Colonic mucosa (tissue), 4 donors: ENCODE results near the gene AKNA. TPM values are rescaled to one million over a fixed set of nuclear protein-coding genes. Genes with fewer than 3 reads are reported as not detected.

Experiments
- DNase-seq: peaks from one replicate; pipeline ENCODE4 v3.0.0-alpha.2; 2020
- H3K27ac ChIP-seq: fragments of 200-600 bp; one replicate; pipeline ENCODE4 v1.8.0; 2021
- H3K27me3 ChIP-seq: fragments of 200-600 bp; one replicate; pipeline ENCODE4 v1.8.0; 2021
- H3K36me3 ChIP-seq: fragments of 200-600 bp; one replicate; pipeline ENCODE4 v1.8.0; 2021
- H3K4me1 ChIP-seq: fragments of 200-600 bp; one replicate; pipeline ENCODE4 v1.8.0; 2021; ENCODE audit warnings: mild to moderate bottlenecking
- H3K4me3 ChIP-seq: fragments of 200-600 bp; one replicate; pipeline ENCODE4 v1.8.0; 2021
- H3K9ac ChIP-seq, 2 donors: one replicate each; pipeline ENCODE4 v1.7.0; 2013; ENCODE audit warnings: control low read depth in 2 of 2, low read depth in 2 of 2, low read length in 2 of 2
- H3K9me3 ChIP-seq: fragments of 200-600 bp; one replicate; pipeline ENCODE4 v1.8.0; 2021
- intact Hi-C: fragments of 100-400 bp; cut with DNase I; formaldehyde crosslinking; loops from one replicate; pipeline ENCODE4 v1.14.1; 2022
- total RNA-seq, 2 donors: library from RNA; stranded (reverse); fragmentation: NEBNext Ultra II Directional in 1 of 2; extraction: Animal tissue kit (Norgen Biotek cat#: 25700) in 1 of 2; gene quantifications; one replicate each; pipeline ENCODE4 v1.2.1, GENCODE V29; 2021
- TF ChIP-seq, protein P1 (sequence below): fragments of 200-600 bp; IDR thresholded peaks from one replicate; pipeline ENCODE4 v1.8.0; 2022; ENCODE audit warnings: antibody characterized with exemption, mild to moderate bottlenecking
- donor health status: healthy.
- donor health status: DM: no; HTN: no; CAD: no.
- donor health status: DM: no; HTN: no; CAD: no.

Gene AKNA
- total RNA-seq, 2 donors from 2014 or later: 26.9 to 44.9 TPM

DNA sequence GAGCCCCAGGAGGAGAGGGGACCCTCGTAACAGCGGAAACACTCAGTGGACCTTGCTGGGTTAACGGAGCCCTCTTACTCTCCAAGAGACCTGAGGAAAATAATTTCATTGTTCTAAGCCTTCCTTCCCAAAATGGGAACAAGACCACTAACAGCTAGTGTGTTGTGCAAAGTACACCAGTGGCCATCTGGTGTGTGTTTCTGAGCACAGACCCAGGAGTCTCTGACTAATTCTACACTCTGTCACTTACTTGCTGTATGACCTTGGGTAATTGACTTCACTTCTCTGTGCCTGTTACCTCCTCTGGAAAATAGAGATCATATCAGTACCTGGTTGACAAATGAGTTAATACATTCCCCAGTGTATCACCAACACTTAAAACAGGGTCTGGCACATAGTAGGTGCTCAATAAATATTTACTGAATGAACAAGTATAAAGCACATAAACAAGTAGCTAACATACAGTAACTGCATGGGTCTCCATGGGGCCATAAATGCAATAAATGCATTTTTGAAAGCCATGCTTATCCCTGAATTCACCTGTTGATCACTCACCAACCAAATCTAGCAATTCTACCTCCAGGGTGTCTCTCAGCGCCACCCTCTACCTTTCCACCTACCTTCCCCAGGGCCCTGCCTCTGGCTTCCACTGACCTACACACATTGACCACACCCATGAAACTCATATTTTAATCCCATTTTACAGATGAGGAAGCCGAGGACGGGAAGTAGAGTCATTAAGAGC is 44.7 kb upstream of the AKNA start:
- DNase-seq: no peak
- Histone ChIP-seq H3K9me3 (no peaks in the 10 kb centered on the region), H3K9ac (no peak overlapping the region), H3K4me1 (no peaks in the 10 kb centered on the region), H3K4me3 (no peak overlapping the region), H3K36me3 (no peaks in the 10 kb centered on the region), H3K27ac (no peak overlapping the region), H3K27me3 (no peaks in the 10 kb centered on the region)
- TF ChIP-seq, protein P1, sequence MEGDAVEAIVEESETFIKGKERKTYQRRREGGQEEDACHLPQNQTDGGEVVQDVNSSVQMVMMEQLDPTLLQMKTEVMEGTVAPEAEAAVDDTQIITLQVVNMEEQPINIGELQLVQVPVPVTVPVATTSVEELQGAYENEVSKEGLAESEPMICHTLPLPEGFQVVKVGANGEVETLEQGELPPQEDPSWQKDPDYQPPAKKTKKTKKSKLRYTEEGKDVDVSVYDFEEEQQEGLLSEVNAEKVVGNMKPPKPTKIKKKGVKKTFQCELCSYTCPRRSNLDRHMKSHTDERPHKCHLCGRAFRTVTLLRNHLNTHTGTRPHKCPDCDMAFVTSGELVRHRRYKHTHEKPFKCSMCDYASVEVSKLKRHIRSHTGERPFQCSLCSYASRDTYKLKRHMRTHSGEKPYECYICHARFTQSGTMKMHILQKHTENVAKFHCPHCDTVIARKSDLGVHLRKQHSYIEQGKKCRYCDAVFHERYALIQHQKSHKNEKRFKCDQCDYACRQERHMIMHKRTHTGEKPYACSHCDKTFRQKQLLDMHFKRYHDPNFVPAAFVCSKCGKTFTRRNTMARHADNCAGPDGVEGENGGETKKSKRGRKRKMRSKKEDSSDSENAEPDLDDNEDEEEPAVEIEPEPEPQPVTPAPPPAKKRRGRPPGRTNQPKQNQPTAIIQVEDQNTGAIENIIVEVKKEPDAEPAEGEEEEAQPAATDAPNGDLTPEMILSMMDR: no peak
- intact Hi-C loops: no loop called here

DNA sequence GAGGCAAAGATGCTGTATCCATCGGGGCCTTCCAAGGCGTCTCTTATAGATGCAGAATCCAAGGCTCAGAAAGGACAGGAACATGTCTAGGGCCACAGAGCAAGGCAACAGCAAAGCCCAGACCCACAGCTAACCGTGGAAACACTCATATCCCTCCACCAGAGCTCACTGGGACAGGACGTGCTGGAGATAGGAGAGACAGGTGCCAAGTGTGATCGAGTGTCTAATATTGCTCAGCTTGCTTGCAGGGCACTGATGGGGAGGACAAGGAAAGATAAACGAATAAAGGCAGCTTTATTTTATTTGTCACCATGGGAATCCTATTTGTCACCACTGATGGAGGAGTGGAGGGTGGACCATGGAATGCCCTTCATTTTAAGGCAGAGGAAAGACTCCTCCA is 44.0 kb upstream of the AKNA start:
- no peaks in the 10 kb centered on the region for H3K27me3 ChIP-seq
- no peak overlapping the region for H3K4me3 ChIP-seq
- no peak overlapping the region for H3K27ac ChIP-seq
- H3K36me3 ChIP-seq: no peaks in the 10 kb centered on the region
- TF ChIP-seq, protein P1: no peak
- no peak overlapping the region for H3K9ac ChIP-seq
- no peaks in the 10 kb centered on the region for H3K4me1 ChIP-seq
- H3K9me3 ChIP-seq: no peaks in the 10 kb centered on the region
- intact Hi-C loops: no loop called here
- DNase-seq: no peak

DNA sequence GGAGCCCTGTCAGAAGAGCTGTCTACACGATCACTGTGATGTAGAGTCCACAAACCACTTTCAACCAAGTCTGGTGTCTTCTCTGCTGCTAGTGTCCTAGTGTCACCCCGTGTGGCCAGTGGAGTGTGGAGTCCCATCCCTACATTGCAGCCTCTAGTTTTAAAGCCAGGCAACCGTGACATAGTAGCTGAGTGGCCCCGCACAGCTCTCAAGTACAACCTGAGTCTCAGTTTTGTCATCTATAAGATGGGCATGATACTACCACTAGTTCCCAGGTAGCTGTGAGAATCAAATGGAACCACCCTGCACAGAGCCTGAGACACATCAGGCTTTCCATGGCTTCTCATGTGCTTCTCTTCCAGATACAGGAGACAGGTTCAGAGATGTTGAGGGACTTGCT is 43.2 kb upstream of the AKNA start:
- Histone ChIP-seq H3K9ac (no peak overlapping the region), H3K36me3 (no peaks in the 10 kb centered on the region), H3K27ac (no peak overlapping the region), H3K4me3 (no peak overlapping the region), H3K27me3 (no peaks in the 10 kb centered on the region), H3K4me1 (no peaks in the 10 kb centered on the region), H3K9me3 (no peaks in the 10 kb centered on the region)
- DNase-seq: no peak
- intact Hi-C loops: no loop called here
- TF ChIP-seq, protein P1: no peak

DNA sequence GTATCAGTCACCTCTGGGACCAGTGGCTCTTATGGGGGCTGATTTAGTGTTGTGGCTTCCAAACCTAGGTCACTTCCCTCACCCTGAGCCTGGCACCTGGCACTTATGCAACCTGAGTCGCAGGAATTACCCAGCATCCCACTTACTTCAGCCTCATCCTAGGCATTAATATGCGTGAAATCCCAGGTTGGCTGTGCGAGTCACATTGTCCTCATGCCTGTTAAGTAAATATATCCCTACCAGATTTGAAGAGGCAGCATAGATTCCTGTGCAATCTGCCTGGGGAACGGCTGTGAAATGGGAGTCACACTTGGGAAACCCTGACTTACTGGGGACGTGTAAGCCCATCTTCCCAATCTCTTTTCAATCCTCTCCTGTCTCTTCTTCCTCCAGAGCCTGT is 42.7 kb upstream of the AKNA start:
- DNase-seq: no peak

DNA sequence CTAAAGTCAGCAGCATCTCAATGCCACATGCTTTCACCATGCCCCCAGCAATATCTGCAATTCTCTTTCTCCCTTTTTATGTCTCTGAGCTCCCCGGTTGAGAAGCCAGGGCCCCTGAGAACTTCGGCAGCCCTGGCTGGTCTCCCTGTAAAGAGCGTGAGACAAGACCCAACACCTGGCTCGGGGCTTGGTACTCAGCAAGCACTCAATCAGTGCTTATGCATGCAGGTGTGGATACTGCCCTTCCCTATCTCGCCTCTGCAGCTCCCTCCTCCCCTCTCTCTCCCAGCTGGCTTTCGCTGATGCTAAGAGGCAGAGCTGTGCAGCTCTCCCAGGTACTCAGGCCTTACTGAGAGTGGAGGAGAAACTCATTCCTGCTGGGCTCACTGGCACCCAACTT is 41.7 kb upstream of the AKNA start:
- Histone ChIP-seq H3K27ac (no peak overlapping the region), H3K36me3 (no peaks in the 10 kb centered on the region), H3K27me3 (no peaks in the 10 kb centered on the region), H3K4me3 (no peak overlapping the region), H3K9me3 (no peaks in the 10 kb centered on the region), H3K9ac (no peak overlapping the region), H3K4me1 (no peaks in the 10 kb centered on the region)
- intact Hi-C loops: loop anchor here (10.0 kb wide), 1 partner anchor 45 kb away; no protein-coding TSS in a partner anchor
- no peak for DNase-seq
- TF ChIP-seq, protein P1: no peak

More for the DNA sequence above, 42.7 kb upstream of the AKNA start:
- TF ChIP-seq, protein P1: no peak
- H3K36me3 ChIP-seq: no peaks in the 10 kb centered on the region
- intact Hi-C loops: no loop called here
- no peaks in the 10 kb centered on the region for H3K4me1 ChIP-seq
- no peaks in the 10 kb centered on the region for H3K27me3 ChIP-seq
- H3K9me3 ChIP-seq: no peaks in the 10 kb centered on the region
- H3K4me3 ChIP-seq: no peak overlapping the region
- H3K27ac ChIP-seq: no peak overlapping the region
- H3K9ac ChIP-seq: no peak overlapping the region
